Tibial nerve (tissue), 4 donors: ENCODE measurements around the gene FAM222A.

Experiments used
- EP300 ChIP-seq, 2 donors: sonication (generic); formaldehyde crosslinking; IDR thresholded peaks; one replicate each; pipeline ENCODE4 v1.6.1; 2017; ENCODE audit warnings: antibody characterized with exemption in 2 of 2, mild to moderate bottlenecking in 1 of 2
- POLR2A ChIP-seq, 2 donors: fragments of 450-650 bp; IDR thresholded peaks; one replicate each; pipeline ENCODE4 v1.6.1; 2017; ENCODE audit warnings: antibody characterized with exemption in 2 of 2, mild to moderate bottlenecking in 2 of 2, moderate library complexity in 2 of 2
- TF ChIP-seq, protein P1 (sequence below), 5 experiments: fragments of 200-600 bp in 3 of 5; fragments of 450-650 bp in 2 of 5; sonication (generic) in 3 of 5; IDR thresholded peaks; one replicate each; pipeline ENCODE4 v1.5.1; 2016 to 2019; ENCODE audit warnings: antibody characterized with exemption in 5 of 5, mild to moderate bottlenecking in 3 of 5, moderate library complexity in 2 of 5

DNA sequence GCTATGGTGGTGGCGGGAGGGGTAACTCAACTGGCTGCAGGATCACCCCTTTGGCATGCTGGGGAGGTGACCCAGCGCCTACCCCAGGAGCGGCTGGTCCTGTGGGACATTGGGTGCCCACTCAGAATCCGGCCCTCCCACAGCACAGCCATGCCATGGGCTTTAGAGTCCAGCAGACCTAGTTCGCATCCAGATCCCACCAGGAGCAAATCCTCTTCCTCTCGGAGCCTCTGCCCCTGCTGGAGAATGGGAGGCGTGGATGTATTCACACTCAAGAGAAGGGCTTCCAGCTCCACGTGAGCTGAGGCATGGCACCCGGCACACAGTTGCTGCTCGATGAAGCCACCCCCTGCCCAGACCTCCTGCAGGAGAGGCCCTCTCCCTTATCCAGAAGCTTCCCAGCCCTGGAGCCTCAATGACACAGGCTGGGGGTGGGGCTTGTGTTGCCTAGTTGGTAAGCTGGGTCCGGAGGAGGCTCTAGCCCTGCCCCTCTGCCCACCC lies 17.7 kb downstream of the FAM222A start:
- TF ChIP-seq EP300 (IDR thresholded peaks at IDR 0.05) (no peak), POLR2A (IDR thresholded peaks at IDR 0.05) (no peak)
- TF ChIP-seq, protein P1, sequence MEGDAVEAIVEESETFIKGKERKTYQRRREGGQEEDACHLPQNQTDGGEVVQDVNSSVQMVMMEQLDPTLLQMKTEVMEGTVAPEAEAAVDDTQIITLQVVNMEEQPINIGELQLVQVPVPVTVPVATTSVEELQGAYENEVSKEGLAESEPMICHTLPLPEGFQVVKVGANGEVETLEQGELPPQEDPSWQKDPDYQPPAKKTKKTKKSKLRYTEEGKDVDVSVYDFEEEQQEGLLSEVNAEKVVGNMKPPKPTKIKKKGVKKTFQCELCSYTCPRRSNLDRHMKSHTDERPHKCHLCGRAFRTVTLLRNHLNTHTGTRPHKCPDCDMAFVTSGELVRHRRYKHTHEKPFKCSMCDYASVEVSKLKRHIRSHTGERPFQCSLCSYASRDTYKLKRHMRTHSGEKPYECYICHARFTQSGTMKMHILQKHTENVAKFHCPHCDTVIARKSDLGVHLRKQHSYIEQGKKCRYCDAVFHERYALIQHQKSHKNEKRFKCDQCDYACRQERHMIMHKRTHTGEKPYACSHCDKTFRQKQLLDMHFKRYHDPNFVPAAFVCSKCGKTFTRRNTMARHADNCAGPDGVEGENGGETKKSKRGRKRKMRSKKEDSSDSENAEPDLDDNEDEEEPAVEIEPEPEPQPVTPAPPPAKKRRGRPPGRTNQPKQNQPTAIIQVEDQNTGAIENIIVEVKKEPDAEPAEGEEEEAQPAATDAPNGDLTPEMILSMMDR (IDR thresholded peaks at IDR 0.05), result no peak
